Stimulated activated CD4-positive, alpha-beta T cell treated with anti-CD3 and anti-CD28 coated beads, Interleukin-1b, Interleukin-23, amount 100 ng/mL, for 48 hours (primary cell): ENCODE measurements around the gene CBX6.
"Not testable (repeated sequence)": the region's sequence is repeated elsewhere in the genome, so short reads cannot be mapped to it uniquely, and the experiment has no call there.

Source experiments
- DNase-seq: peaks from one replicate; pipeline ENCODE4 v3.0.0-alpha.2; 2020

The CBX6 gene

DNA sequence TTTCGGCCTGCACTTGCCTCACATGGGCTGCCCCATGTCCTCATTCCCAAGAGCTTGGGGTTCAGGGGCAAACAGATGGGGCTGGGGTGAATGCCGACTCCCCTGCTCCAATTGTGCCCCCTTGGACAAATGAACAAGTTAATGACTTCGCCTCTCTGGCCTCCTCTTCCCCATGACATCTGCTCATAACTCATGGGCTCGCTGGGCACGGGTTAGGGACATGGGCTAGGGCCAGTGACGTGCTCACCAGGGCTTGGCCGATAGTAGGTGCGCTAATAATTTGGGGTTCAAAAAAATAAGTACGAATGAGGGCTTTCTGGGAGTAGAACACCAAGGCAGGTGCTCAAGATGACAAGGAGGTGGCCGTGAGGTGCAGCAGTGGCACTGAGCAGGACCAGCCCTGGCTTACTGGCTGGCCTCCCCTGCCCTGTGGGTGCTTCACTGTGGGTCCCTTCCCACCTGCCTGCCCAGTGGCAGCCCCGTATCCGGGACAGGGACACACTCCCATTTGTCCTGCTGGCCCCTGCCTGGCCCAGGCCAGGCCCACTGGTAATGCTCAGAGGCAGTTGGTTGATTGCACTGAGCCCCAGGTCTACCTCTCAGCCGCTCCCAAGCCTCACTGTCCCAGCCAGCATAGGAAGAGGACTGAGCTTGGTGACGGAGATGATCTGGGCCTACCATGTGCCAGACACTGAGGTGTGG lies 12.3 kb downstream of the CBX6 start:
- DNase-seq = no peak

DNA sequence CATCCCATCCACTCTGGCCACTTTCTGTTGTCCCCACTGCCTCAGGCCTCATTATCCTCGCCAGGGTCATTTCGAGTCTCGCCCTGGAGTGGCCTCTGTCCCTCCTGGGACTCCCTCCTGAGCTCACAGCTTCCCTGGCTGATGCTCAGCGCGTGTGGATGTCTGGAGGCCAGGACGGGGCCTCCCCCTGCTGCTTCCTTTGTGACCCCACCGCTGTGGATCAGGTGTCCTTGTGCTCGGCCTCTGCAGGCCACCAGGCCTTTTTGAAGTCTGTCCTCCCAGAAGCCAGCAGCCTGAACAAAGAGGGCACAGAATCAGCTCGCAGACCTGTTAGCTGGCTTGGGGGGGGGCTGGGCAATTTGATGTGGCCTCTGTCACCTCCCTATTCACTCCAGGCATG lies 13.5 kb downstream of the CBX6 start:
- DNase-seq = no peak

DNA sequence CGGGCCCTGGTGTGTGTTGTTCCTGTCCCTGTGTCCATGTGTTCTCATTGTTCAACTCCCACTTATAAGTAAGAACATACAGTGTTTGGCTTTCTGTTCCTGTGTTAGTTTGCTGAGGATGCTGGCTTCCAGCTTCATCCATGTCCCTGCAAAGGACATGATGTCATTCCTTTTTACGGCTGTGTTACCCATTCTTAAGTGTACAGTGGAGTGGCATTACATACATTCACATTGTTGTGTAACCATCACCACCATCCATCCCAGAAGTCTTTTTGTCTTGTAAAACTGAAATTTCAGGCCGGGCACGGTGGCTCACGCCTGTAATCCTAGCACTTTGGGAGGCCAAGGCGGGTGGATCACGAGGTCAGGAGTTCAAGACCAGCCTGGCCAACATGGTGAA lies 17.5 kb downstream of the CBX6 start:
- DNase-seq = not testable (repeated sequence)

DNA sequence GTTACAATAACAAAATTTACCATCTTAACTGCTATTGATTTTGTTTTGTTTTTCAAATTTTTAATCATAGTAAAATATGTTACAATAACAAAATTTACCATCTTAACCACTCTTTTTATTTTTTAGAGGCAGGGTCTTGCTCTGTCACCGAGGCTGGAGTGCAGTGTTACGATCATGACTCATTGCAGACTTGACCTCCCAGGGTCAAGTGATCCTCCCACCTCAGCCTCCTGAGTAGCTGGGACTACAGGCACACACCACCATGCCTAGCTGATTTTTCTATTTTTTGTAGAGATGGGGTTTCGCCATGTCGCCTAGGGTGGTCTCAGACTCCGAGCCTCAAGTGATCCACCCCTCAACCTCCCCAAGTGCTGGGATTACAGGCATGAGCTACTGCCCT lies 18.1 kb downstream of the CBX6 start:
- DNase-seq = not testable (repeated sequence)

DNA sequence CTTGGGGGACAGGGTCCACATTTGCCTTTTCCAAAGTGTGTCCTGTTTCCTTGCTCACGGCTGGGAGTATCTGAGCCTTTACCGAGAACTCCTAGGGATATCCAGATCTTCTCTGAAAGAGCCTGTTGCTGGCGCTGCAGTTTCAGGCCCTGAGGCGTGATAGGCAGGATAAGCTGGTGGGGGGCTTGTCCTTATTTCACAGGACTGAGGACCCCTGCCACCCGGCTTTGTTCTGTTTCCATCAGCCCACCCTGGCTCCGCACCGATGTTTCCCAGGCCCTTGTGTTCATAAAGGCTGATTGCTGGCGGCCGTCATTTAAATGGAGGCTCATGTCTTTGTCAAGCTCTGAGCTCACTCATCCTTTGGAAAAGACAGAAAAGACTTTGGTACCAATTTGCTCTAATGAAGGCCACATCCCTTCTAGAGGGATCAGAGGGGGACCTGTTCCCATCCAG lies 18.8 kb downstream of the CBX6 start:
- DNase-seq = no peak

DNA sequence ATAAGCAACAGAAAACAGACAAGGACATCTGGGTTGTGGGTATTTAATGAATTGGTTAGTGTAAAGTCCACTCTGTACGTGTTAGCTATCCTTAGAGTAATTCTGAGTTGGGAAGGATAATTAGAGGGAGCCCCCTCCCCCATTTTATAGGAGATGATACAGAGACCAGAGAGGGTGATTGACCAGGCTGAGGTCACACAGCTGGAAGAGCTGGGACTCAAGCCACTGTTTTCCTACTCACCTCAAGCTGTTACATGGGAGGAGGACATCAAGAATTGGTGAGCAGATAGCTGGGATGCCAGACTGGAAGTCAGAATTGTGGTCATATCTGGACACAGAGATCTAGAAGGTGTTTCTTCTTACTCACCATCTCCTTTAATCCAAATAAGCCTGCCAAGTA lies 19.5 kb downstream of the CBX6 start:
- DNase-seq = no peak

DNA sequence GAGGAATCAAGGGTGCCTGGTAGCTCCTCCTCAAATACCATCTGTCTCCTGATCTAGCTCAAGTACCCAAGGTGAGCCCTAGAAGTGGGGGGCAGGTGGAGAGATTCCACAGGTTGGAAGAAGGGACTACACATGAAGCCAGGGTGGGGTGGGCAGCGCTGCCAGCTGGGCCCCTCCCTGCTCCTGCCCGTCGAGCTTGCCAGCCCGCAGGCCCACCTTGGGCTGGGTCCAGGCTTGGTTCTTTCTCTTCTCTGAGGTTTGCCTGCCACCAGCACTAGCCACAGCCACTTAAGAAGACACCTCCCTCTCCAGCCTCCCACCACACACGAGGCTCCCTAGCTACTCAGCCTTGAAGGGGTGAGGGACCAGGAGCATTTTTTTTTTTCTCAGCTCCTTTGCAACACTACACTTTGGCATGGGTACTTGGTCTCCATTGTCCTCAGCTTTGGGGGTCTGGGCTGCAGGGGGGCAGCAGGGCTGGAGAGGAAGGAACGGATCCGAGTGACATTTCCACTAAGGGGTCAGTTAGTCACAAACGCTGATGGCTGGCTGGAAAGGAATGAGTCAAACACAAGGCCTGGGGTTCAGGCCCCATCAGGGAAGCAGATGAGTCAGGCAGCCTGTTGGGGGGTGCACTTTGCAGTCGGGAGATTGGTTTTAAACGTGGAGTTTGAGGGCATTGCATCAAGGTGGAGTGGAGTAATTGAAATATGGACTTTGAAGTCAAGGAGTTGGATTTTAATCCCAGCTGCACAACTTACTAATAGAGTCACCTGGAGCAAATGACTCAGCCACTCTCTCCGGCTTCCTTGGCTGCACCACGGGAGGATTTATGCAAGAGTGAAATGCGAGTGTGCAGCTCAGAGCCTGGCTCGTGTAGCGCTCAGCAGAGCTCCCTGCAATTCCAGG lies 20.8 kb downstream of the CBX6 start:
- DNase-seq = no peak

DNA sequence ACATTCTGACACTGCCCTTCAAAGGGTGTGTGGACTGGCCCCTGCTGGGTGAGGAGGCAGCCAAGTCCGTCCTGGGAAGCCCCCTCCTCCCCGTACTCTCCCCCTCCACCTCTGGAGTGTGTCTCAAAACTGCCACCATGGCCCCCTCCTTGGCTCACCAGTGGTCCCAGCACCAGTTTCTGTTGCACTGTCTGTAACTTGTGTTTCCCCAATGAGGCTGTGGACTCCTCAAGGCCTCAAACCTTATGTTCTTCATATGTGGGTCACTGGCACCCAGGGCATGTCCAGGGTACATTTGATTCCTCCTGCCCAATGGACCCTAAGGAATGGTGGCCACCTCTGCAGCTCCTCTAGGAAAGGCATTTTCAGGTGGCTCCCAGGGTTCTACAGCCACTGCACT lies 21.6 kb downstream of the CBX6 start:
- DNase-seq = no peak

DNA sequence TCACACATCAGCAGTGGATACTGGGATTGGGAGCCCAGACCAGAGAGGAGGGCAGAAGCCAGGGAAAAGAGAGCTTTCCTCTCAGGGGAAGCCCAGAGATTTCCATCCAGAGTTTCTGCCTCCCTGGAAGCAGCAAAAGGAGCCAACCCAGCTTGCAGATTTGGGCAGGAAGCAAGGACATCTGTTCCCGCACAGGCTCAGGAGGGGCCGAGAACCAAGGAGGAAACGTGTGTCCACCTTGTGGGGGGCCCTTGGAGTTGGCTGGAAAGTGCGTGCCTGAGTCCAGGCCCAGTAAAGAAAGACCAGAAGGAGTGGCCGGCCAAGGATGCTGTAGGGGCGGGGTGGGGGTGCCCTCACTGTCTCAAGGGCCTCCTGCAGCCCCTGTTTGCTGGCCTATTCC lies 22.2 kb downstream of the CBX6 start:
- no peak for DNase-seq

DNA sequence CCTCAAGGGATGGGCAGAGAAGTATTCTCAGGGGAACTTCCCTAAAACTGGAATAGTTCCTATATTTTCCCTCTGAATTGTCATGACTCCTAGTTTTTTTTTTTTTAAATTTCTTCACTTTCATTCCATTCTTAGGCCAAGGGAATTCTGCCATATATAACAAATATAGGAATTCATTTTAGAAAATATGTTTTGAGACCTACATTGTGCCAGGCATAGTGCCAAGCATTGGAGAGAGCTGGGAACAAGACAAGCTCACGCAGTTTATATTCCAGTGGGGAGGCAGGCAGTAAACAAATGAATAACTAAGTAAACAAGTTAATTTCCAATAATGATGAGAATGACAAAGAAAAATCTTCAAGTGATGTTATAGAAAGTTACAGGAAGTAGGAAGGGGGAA lies 25.6 kb downstream of the CBX6 start:
- DNase-seq = no peak

DNA sequence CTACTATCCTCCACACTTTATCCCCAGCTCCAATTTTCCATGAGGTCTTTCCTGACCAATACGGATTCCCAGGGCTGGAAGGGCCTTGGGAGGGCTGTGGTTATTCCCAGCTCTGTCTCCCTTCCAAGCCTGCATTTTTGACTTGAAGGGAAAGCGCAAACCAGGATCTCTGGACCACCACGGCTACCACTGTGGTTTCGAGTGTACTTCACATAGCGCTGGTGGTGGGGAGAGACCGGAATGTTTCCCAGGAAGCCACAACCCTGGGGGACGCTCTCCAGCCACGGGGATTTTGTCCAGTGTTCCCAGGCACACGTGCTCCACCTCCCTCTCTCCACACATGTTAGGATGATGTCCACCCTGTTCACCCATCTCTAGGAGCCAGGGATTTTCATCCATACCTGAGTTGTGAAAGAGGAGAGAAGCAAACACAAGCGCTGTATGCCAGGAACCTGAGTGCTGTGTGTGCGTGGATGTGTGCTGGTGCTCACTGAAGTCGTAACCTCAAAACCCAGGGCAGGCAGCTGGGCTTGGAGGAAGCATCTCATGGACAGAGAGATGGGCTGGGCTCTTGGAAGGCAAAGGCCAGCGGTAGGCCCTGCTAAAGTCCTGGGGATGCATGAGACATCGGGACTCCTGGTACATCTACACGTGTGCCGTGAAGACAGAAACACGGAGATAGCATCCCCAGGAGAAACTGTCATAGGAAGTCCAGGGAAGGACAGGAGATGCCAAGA lies 26.8 kb downstream of the CBX6 start:
- DNase-seq = no peak

DNA sequence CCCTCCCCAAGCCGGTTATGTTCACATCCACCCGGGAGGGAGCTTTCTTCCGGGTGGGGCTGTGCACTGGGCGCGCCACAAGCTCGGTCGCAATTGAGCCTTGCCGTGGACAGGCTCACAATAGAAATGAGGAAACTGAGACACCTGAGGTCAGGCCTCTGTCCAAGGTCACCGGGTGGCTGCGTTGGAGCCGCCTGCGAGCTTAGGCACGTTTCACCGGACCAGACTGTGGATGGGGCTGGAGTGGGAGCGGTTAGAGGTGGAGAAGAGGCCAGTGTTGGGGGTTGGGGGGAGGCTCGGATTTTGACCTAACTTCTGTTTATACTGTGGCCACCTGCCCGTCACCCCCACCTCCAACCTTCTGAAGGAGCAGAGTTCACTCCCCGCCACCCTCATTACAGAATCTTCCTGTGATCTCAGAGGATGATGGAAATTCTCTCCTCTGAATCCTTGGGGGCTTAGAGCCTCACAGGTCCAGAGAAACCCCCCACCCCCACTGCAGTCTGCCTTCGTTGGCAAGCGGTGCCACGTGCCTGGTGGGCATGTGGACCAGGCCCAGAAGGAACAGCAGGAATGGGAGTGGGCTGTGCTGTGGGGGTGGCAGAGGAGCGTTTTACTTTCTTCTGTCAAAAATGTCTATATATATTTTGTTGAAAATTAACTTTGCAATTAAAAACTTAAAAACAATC lies 27.6 kb downstream of the CBX6 start:
- no peak for DNase-seq

DNA sequence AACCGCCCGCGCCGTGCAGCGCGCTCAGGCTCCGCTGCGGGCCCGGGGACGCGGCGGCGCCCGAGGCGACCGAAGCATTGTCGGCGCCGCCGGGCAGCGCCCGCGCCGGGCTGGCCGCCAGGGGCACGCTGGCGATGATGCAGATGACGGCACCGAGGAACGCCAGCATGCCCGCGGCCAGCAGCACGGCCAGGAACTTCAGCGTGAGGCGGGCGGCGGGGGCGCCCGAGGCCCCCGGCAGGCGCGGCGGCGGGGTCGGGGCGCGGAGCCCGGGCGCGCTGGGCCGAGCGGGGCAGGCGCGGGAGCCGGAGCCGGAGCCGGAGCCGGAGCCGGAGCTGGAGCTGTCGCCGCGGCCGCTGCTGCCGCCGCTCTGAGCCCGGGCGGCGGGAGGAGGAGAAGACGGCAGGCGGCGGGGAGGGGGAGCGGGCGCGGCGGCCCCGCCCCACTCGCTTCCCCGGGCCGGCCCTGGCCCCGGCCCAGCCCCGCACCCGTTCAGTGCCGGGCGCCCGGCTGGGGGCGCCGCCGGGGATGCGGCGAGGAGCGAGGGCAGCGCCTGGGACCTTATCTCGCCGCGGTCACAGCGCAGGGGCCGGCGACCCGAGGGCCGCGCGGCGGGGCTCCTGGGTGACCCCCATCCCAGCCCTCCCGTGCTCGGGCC lies 28.2 kb downstream of the CBX6 start, which contains the start of gene NPTXR:
TSS of gene NPTXR (minus strand) at position 372 of the 658 bp plus-strand sequence.
- no peak for DNase-seq

DNA sequence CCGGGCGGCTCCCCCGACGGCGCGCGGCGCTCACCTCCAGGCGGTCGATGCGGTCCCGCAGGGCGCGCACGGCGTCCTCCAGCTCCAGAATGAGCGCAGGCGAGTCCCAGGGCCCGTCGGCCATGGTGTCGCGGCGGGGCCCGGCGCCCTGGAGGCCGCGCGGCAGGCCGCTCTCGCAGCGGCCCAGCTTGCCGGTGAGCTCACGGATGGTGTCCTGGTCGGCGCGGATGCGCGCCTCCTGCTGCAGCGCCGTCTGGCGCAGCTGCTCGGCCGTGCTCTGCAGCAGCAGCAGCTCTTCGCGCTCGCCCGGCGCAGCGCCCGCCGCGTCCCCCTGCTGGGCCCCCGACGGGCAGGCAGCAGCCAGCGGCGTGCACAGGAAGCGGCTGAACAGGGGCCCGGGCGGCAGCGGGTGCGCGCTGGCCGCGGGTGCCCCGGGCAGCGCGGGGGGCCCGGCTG lies 28.8 kb downstream of the CBX6 start:
- DNase-seq = peak; percentile 46

DNA sequence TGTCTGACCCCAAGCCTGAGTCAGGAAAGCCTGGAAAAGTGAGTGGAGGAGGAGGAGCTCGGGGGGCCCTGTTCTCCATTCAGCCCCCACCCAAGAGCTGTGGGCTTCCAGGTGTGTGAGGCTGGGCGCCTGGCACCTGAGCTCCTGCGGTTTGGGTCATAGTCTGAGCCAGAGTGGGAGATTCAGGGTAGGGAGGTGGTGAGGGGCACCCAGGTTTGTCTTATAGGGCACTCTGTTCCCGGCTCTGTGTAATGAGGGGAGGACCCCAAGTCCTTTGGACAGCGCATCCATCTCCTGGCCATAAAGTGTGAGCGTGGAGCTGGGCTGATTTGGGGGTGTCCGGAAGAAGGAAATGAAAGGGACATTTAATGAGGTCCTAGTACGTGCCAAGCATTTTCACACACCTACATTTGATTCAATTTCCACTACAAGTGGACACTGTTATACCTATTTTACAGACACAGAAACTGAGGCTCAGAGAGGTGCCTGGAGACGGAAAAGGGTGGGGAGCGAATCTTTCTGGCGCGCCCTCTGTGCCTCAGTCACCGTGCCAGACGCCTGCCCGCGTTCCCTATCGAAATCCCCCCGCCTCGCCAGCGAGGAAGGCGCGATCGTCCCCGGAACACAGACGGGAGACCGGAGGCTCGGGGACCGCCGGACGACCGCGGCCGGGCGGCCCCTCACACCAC lies 29.4 kb downstream of the CBX6 start:
- no peak for DNase-seq

DNA sequence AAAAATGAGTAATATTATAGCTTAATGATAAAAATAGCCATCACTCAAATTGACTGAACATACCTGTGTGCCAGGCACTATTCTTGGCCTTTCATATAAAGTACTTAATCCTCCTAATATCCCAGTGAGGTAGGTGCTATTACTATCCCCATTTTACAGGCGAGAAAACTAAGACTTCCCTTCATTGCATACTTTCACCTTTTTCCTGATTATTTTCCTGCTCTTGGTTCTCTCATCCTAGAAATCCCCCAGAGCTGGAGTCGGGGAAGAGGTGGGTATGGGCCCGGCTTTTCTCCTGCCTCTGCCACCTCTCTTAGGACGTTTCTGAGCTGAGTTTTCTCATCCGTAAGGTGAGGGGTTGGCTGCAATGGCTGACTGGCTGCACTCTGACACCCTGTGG lies 30.4 kb downstream of the CBX6 start:
- DNase-seq = no peak

DNA sequence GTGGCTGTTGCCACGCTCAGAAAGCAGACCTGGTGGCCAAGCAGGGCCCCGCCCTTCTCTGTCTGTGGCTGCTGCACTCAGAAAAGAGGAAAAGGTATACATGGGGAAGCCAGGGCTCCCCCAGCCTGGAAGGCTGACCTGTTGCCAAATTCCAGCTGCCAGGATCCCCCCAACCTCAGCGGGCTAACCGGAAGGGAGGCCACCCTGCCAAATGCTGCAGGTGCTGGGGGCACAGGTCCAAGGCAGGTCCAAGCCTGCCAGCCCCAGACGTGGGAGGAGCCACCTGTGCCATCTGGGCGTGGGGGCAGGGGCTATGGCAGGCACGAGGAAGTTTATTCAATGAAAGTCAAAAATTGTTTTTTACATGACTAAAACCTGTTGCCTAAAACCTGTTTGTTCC lies 30.8 kb downstream of the CBX6 start:
- DNase-seq = no peak

DNA sequence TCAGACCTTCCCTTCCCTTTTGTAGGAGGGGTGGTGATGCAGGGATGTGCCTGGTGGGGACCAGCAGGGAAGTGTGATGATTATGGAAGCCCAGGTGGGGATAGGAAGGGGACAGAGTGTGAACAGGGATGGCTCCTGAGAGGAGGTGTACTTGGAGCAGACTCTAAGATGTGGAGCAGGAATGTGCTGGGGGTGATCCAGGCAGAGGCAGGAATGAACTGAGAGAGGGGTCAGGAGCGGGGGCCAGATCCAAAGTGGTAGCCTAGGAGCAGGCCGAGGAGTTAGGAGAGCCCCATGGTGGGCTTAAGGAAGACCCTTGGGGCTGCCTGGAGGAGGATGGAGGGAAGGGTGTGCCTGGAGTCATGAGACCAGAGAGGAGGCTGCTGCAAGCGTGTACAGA lies 31.9 kb downstream of the CBX6 start:
- no peak for DNase-seq

DNA sequence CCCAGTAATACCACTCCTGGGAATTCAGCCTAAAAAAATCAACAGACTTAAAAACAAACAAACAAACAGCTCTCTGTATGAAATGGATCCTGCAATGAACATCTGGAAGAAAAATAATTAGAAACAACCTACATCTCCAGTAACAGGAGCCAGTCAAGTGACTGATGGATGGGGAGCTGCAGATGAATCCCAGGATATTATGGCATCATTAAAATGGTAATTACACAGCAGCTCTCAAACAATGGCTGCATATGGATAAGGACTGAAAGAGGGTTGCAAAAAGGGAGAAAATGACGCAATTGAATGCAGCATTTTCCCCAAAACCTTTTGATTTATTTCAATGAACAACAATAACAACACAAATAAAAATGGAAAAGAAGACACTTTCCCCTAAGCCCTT lies 32.3 kb downstream of the CBX6 start:
- no peak for DNase-seq

DNA sequence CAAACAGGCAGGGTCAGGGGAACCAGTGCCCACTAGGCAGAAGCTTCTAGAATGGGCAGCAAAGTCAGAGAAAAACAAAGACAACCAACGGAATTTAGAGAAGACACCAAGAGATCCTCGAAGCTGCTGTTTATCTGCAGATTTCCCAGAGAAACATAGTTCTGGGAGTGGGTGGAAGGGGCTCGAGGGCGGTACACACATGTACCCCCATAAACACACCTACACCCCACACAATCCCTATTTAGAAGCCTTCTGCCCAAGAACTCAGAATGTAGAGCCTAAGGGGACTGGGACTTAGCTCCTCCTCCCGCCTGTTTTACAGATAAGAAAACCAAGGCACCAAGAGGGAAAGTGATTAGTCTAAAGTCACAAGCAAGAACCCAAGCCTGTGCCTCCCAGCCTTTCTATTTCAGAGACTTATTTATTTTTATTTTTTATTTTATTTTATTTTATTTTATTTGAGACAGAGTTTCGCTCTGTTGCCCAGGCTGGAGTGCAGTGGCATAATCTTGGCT lies 34.5 kb downstream of the CBX6 start:
- no peak for DNase-seq

DNA sequence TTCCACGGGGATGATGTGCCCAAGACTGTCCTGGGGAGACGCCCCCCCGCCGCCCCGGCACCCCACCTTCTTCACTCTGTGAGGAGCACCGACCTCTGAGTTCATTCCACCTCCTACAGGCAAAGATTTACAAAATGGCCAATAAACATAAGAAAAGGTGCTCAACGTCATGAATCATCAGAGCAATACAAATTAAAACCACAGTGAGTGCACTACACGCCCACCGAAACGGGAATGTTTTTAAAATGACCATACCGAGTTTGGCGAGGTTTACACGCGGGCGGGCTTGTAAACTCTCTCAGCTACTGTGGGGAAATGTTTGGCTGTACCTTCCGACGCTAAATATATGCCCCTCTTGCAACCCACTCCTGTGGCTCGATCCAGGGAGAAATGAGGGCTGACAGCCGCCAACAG lies 36.1 kb downstream of the CBX6 start:
- no peak for DNase-seq
